Caco-2 (cell line): ENCODE measurements around the gene CPA5. TPM values are rescaled to one million over a fixed set of nuclear protein-coding genes. Genes with fewer than 3 reads are reported as not detected.

ENCODE experiments used
- BruUV-seq: library from RNA; stranded (reverse); fragments of 400-500 nt; replicated peaks from 2 replicates; lab custom pipeline; 2021; lab: Mats Ljungman, UMichigan
- CTCF ChIA-PET: fragments of 300-600 bp; sonication (Branson Sonifier 250); formaldehyde crosslinking; loops from one replicate; lab custom pipeline; 2022; ENCODE audit warnings: antibody characterized with exemption; lab: Charles Lee
- POLR2A ChIA-PET: fragments of 300-600 bp; sonication (Branson Sonifier 250); formaldehyde crosslinking; loops from one replicate; lab custom pipeline; 2022; ENCODE audit warnings: antibody characterized with exemption; lab: Charles Lee
- DNase-seq, 2 experiments: peaks; one replicate each; pipeline versions ENCODE4 v3.0.0 to v3.0.0-alpha.2; 2020 to 2022
- H3K27me3 ChIP-seq: replicated peaks from 2 replicates; pipeline ENCODE4 v1.6.0; 2011; ENCODE audit warnings: low read length; ENCODE audit not compliant: control insufficient read depth, insufficient read depth
- H3K36me3 ChIP-seq: 2 replicates; pipeline ENCODE4 v1.5.1; 2011; ENCODE audit warnings: low read length; ENCODE audit not compliant: control insufficient read depth, insufficient read depth
- H3K4me1 ChIP-seq: fragments of 250-450 bp; sonication (Bioruptor Pico); 2 replicates; pipeline ENCODE4 v1.5.1; 2020; ENCODE audit warnings: mild to moderate bottlenecking
- H3K4me3 ChIP-seq: 2 replicates; pipeline ENCODE4 v1.5.1; 2011; ENCODE audit warnings: low read depth, mild to moderate bottlenecking, control low read depth, low read length
- H3K9me3 ChIP-seq: fragments of 250-450 bp; sonication (Bioruptor Pico); 2 replicates; pipeline ENCODE4 v1.5.1; 2020; ENCODE audit warnings: mild to moderate bottlenecking, moderate library complexity
- H3K27ac Mint-ChIP-seq: one replicate; pipeline ENCODE4 v1.8.0; 2022; ENCODE audit warnings: mixed read lengths; ENCODE audit not compliant: unreplicated experiment
- H3K27me3 Mint-ChIP-seq: one replicate; pipeline ENCODE4 v1.8.0; 2022; ENCODE audit warnings: mixed read lengths; ENCODE audit not compliant: insufficient read depth, unreplicated experiment
- H3K36me3 Mint-ChIP-seq: one replicate; pipeline ENCODE4 v1.8.0; 2022; ENCODE audit warnings: mild to moderate bottlenecking, mixed read lengths; ENCODE audit not compliant: insufficient read depth, unreplicated experiment
- H3K4me1 Mint-ChIP-seq: one replicate; pipeline ENCODE4 v1.8.0; 2022; ENCODE audit warnings: low read depth, mixed read lengths; ENCODE audit not compliant: unreplicated experiment
- H3K4me3 Mint-ChIP-seq: one replicate; pipeline ENCODE4 v1.8.0; 2022; ENCODE audit warnings: mild to moderate bottlenecking, moderate library complexity, mixed read lengths; ENCODE audit not compliant: unreplicated experiment
- H3K9me3 Mint-ChIP-seq: one replicate; pipeline ENCODE4 v1.8.0; 2022; ENCODE audit warnings: mixed read lengths; ENCODE audit not compliant: unreplicated experiment
- intact Hi-C: fragments of 100-400 bp; cut with micrococcal nuclease; formaldehyde crosslinking; loops from one replicate; pipeline ENCODE4 v1.10.0; 2022; ENCODE audit not compliant: unreplicated experiment
- total RNA-seq: library from RNA; stranded (reverse); gene quantifications from 2 replicates; pipeline ENCODE4 v1.2.3, GENCODE V29; 2022
- TF ChIP-seq, protein P1 (sequence below), 2 experiments: fragments of 200-600 bp in 1 of 2; IDR thresholded peaks; 1 replicate in 1 of 2; 2 replicates in 1 of 2; pipeline versions ENCODE4 v1.5.1 to v1.8.0; 2011 to 2022; ENCODE audit warnings: antibody characterized with exemption in 1 of 2, control low read depth in 1 of 2, inconsistent platforms in 1 of 2, low read depth in 1 of 2, low read length in 1 of 2, mild to moderate bottlenecking in 1 of 2, moderate library complexity in 1 of 2; ENCODE audit not compliant: insufficient read depth in 1 of 2, severe bottlenecking in 1 of 2, unreplicated experiment in 1 of 2

CPA5 gene
- total RNA-seq, 1 experiment from 2014 or later, result not detected

DNA sequence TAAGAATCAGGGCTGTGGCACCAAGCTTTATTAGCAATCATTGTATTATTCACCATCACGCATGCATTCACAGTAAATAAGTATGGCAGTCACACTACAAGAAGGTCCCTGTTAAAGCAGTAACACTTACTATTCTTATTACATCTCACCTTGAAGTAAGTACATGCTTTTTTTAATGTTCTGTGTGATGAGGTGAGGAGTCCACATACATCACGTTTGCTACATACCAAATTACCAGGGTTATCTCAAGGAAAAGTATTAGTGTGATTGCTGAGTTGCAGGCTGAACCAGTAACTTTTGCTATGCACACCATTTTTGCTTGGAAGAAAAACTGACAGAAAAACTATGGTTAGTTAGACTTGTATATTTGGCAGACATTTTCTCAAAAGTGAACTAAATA lies 60.4 kb downstream of the CPA5 start:
- DNase-seq, result no peak
- Mint-ChIP-seq H3K36me3 (no peaks in the 10 kb centered on the region), H3K4me3 (no peak overlapping the region), H3K4me1 (peaks cover 9% of the 10 kb centered on the region), H3K27me3 (no peaks in the 10 kb centered on the region), H3K9me3 (no peaks in the 10 kb centered on the region), H3K27ac (no peak overlapping the region)
- CTCF ChIA-PET, result no interaction called here
- Histone ChIP-seq H3K4me3 (no peak overlapping the region), H3K9me3 (no peaks in the 10 kb centered on the region), H3K36me3 (no peaks in the 10 kb centered on the region), H3K27me3 (no peaks in the 10 kb centered on the region), H3K4me1 (peaks cover 14% of the 10 kb centered on the region)
- BruUV-seq, result no TSS peak
- POLR2A ChIA-PET, result no interaction called here
- intact Hi-C loops, result no loop called here
- TF ChIP-seq, protein P1, sequence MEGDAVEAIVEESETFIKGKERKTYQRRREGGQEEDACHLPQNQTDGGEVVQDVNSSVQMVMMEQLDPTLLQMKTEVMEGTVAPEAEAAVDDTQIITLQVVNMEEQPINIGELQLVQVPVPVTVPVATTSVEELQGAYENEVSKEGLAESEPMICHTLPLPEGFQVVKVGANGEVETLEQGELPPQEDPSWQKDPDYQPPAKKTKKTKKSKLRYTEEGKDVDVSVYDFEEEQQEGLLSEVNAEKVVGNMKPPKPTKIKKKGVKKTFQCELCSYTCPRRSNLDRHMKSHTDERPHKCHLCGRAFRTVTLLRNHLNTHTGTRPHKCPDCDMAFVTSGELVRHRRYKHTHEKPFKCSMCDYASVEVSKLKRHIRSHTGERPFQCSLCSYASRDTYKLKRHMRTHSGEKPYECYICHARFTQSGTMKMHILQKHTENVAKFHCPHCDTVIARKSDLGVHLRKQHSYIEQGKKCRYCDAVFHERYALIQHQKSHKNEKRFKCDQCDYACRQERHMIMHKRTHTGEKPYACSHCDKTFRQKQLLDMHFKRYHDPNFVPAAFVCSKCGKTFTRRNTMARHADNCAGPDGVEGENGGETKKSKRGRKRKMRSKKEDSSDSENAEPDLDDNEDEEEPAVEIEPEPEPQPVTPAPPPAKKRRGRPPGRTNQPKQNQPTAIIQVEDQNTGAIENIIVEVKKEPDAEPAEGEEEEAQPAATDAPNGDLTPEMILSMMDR (IDR thresholded peaks at IDR 0.05; ENCODE audit: insufficient read depth in 1 of 2, low read depth in 1 of 2, low read length in 1 of 2, severe bottlenecking in 1 of 2, unreplicated experiment in 1 of 2), result no peak

- Histone ChIP-seq H3K36me3 (no peaks in the 10 kb centered on the region), H3K27me3 (no peaks in the 10 kb centered on the region), H3K4me3 (no peak overlapping the region), H3K9me3 (no peaks in the 10 kb centered on the region), H3K4me1 (peaks cover 24% of the 10 kb centered on the region)
- BruUV-seq, result no TSS peak
- ChIA-PET POLR2A (no interaction called here), CTCF (no interaction called here)
- DNase-seq, result no peak
- TF ChIP-seq, protein P1 (IDR thresholded peaks at IDR 0.05; ENCODE audit: insufficient read depth in 1 of 2, low read depth in 1 of 2, low read length in 1 of 2, severe bottlenecking in 1 of 2, unreplicated experiment in 1 of 2), result no peak
- no peak overlapping the region for H3K27ac Mint-ChIP-seq
- H3K4me1 Mint-ChIP-seq, result peaks cover 15% of the 10 kb centered on the region
- intact Hi-C loops, result no loop called here
- H3K9me3 Mint-ChIP-seq, result no peaks in the 10 kb centered on the region
- no peaks in the 10 kb centered on the region for H3K27me3 Mint-ChIP-seq
- H3K4me3 Mint-ChIP-seq, result no peak overlapping the region
- no peaks in the 10 kb centered on the region for H3K36me3 Mint-ChIP-seq
Measured at GRCh38 chr7:130409067-130409711, 64.6 kb downstream of the CPA5 start.

DNA sequence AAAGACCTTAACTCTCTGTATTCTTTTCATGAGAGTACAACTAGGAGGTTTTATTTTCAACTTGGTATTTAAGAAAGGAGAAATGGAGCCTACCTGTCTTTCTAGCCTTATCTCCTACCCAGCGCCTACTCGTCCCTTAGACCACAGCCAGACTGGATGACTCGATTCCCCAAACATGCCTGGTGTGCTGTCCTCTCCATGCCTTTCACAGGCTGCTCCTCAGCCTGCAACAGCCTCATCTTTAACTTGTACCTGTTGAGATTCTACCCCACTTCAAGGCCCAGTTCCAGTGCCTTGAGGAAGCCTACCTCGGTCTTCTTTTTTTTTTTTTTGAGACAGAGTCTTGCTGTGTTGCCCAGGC lies 65.1 kb downstream of the CPA5 start:
- TF ChIP-seq, protein P1 (IDR thresholded peaks at IDR 0.05; ENCODE audit: insufficient read depth in 1 of 2, low read depth in 1 of 2, low read length in 1 of 2, severe bottlenecking in 1 of 2, unreplicated experiment in 1 of 2), result no peak
- Histone ChIP-seq H3K4me3 (no peak overlapping the region), H3K9me3 (no peaks in the 10 kb centered on the region), H3K4me1 (peaks cover 24% of the 10 kb centered on the region), H3K27me3 (no peaks in the 10 kb centered on the region), H3K36me3 (no peaks in the 10 kb centered on the region)
- Mint-ChIP-seq H3K9me3 (no peaks in the 10 kb centered on the region), H3K36me3 (no peaks in the 10 kb centered on the region), H3K27ac (no peak overlapping the region), H3K4me3 (no peak overlapping the region), H3K27me3 (no peaks in the 10 kb centered on the region), H3K4me1 (peaks cover 15% of the 10 kb centered on the region)
- BruUV-seq, result no TSS peak
- ChIA-PET POLR2A (no interaction called here), CTCF (no interaction called here)
- no peak for DNase-seq
- intact Hi-C loops, result no loop called here
